ENCODE results near the gene HDAC6. TPM values are rescaled to one million over a fixed set of nuclear protein-coding genes. Genes with fewer than 3 reads are reported as not detected.
"Not testable (repeated sequence)": the region's sequence is repeated elsewhere in the genome, so short reads cannot be mapped to it uniquely, and the experiment has no call there.

The HDAC6 gene
- total RNA-seq, 1 experiment from 2014 or later: 79.9 TPM

GRCh38 chrX:48854121-48854804, 52.4 kb downstream of the HDAC6 start:
- H3K9me2 ChIP-seq (ENCODE audit: insufficient read depth); ATAC-seq; POLR2A ChIA-PET; H2AFZ ChIP-seq (ENCODE audit: low read depth, low read length, poor library complexity, severe bottlenecking); H3K27me3 ChIP-seq (ENCODE audit: insufficient read depth, low read length); H3K4me2 ChIP-seq (ENCODE audit: low read length); DNase-seq (ENCODE audit: low read depth, low spot score); H3K79me2 ChIP-seq (ENCODE audit: insufficient read depth, low read length); H3K9me3 ChIP-seq (ENCODE audit: control insufficient read depth in 1 of 2, insufficient read depth in 1 of 2, low read depth in 1 of 2, low read length in 2 of 2); CTCF ChIA-PET; BruUV-seq (replicated peaks); H3K27ac ChIP-seq (ENCODE audit: low read depth, low read length); H3K4me1 ChIP-seq (ENCODE audit: control insufficient read depth in 1 of 2, insufficient read depth in 2 of 2, low read length in 2 of 2); RAD21 ChIA-PET (ENCODE audit: low non-redundant PET in 1 of 2, low total read pairs in 2 of 2, uncharacterized antibody in 2 of 2, unreplicated experiment in 2 of 2); H4K20me1 ChIP-seq (ENCODE audit: insufficient read depth); H3K4me3 ChIP-seq (replicated peaks in 1 of 2; ENCODE audit: low read depth in 1 of 2, low read length in 2 of 2); H3K36me3 ChIP-seq (ENCODE audit: control insufficient read depth in 1 of 2, insufficient read depth in 2 of 2, low read length in 2 of 2); H3K9ac ChIP-seq (ENCODE audit: low read length); intact Hi-C loops (cut with micrococcal nuclease): not testable (repeated sequence)

GRCh38 chrX:48854898-48855297, 53.0 kb downstream of the HDAC6 start:
- intact Hi-C loops (cut with micrococcal nuclease): no loop called here
- POLR2A ChIA-PET: no interaction called here
- DNase-seq (ENCODE audit: low read depth, low spot score): peak; percentile 3

More at GRCh38 chrX:48854898-48855297, 53.0 kb downstream of the HDAC6 start:
- BruUV-seq (replicated peaks): no TSS peak
- H3K4me2 ChIP-seq (ENCODE audit: low read length): no peak overlapping the region
- no peak overlapping the region for H3K27ac ChIP-seq (ENCODE audit: low read depth, low read length)
- no peaks in the 10 kb centered on the region for H3K9me3 ChIP-seq (ENCODE audit: control insufficient read depth in 1 of 2, insufficient read depth in 1 of 2, low read depth in 1 of 2, low read length in 2 of 2)
- ChIA-PET CTCF (no interaction called here), RAD21 (ENCODE audit: low non-redundant PET in 1 of 2, low total read pairs in 2 of 2, uncharacterized antibody in 2 of 2, unreplicated experiment in 2 of 2) (no interaction called here)
- no peak overlapping the region for H3K4me3 ChIP-seq (replicated peaks in 1 of 2; ENCODE audit: low read depth in 1 of 2, low read length in 2 of 2)
- H2AFZ ChIP-seq (ENCODE audit: low read depth, low read length, poor library complexity, severe bottlenecking): no peak overlapping the region
- TF ChIP-seq RAD21 (IDR thresholded peaks at IDR 0.05; ENCODE audit: low read depth): peak; percentile 66
- TF ChIP-seq CBX3 (IDR thresholded peaks at IDR 0.05; ENCODE audit: low read depth): 0 out of 2 replicates have a peak, but pooled peaks have one; percentile 19
- TF ChIP-seq ZNF274 (IDR thresholded peaks at IDR 0.05; ENCODE audit: low read depth, low read length): no peak
- no peak for TF ChIP-seq TCF7L2 (IDR thresholded peaks at IDR 0.05; ENCODE audit: borderline replicate concordance, extremely low read depth, insufficient read depth, insufficient read length)
- TF ChIP-seq JUND (IDR thresholded peaks at IDR 0.05): no peak
- peak; percentile 34 to 41 (median 40); a peak in 3 of 6 replicates for TF ChIP-seq CTCF (IDR thresholded peaks at IDR 0.05 in 2 of 3, conservative IDR thresholded peaks at IDR 0.05 in 1 of 3; ENCODE audit: borderline replicate concordance in 1 of 3, insufficient read depth in 1 of 3, low read depth in 2 of 3, low read length in 2 of 3)
- H3K79me2 ChIP-seq (ENCODE audit: insufficient read depth, low read length): no peaks in the 10 kb centered on the region
- no peaks in the 10 kb centered on the region for H3K27me3 ChIP-seq (ENCODE audit: insufficient read depth, low read length)
- H3K4me1 ChIP-seq (ENCODE audit: control insufficient read depth in 1 of 2, insufficient read depth in 2 of 2, low read length in 2 of 2): no peaks in the 10 kb centered on the region
- no peaks in the 10 kb centered on the region for H3K9me2 ChIP-seq (ENCODE audit: insufficient read depth)
- no peaks in the 10 kb centered on the region for H3K36me3 ChIP-seq (ENCODE audit: control insufficient read depth in 1 of 2, insufficient read depth in 2 of 2, low read length in 2 of 2)
- peak; percentile 38; the same call in 1 of the 2 replicates for ATAC-seq
- no peaks in the 10 kb centered on the region for H4K20me1 ChIP-seq (ENCODE audit: insufficient read depth)
- no peak overlapping the region for H3K9ac ChIP-seq (ENCODE audit: low read length)
